ENCODE measurements around the gene IFI27L2.

- TF ChIP-seq CTCF (IDR thresholded peaks at IDR 0.05) (no peak), ZFX (IDR thresholded peaks at IDR 0.05; ENCODE audit: borderline replicate concordance) (no peak)
These were observed 33.1 kb upstream of the IFI27L2 start for GRCh38 chr14:94162466-94162865.

Data from 22Rv1 (cell line).